Pancreas (tissue), 10 donors: ENCODE data around the gene WRNIP1. TPM values are rescaled to one million over a fixed set of nuclear protein-coding genes. Genes with fewer than 3 reads are reported as not detected.

Experiments used
- ATAC-seq, 4 donors: fragments of 200-7000 bp; cut with Tn5 transposase; one replicate each; pipeline versions ENCODE4 v1.8.0 to v1.9.1; 2020; ENCODE audit warnings: mild to moderate bottlenecking in 4 of 4, moderate library complexity in 4 of 4
- DNase-seq, 6 donors: peaks; one replicate each; pipeline ENCODE4 v3.0.0-alpha.2; 2020
- FAIRE-seq: peaks from 2 replicates; lab custom pipeline; 2012; peaks lifted over from hg19 to GRCh38; lab: Jason Lieb, UNC
- H3K27ac ChIP-seq, 4 donors: fragments of 200-600 bp; sonication (generic); 1 replicate in 3 of 4; 2 replicates in 1 of 4; pipeline versions ENCODE4 v1.5.0 to v1.8.0; 2020
- H3K27me3 ChIP-seq, 4 donors: fragments of 200-600 bp; one replicate each; pipeline ENCODE4 v1.8.0; 2021
- H3K36me3 ChIP-seq, 3 donors: fragments of 200-600 bp; sonication (generic) in 1 of 3; one replicate each; pipeline versions ENCODE4 v1.5.0 to v1.8.0; 2020 to 2021
- H3K4me1 ChIP-seq, 3 donors: fragments of 200-600 bp; one replicate each; pipeline ENCODE4 v1.8.0; 2021
- H3K4me3 ChIP-seq, 4 donors: fragments of 200-600 bp; sonication (generic) in 2 of 4; one replicate each; pipeline versions ENCODE4 v1.5.0 to v1.8.0; 2020 to 2021
- H3K9me3 ChIP-seq, 4 donors: fragments of 200-600 bp; one replicate each; pipeline ENCODE4 v1.8.0; 2021
- CTCF ChIP-seq, 4 donors: fragments of 200-600 bp; sonication (generic) in 3 of 4; IDR thresholded peaks; one replicate each; pipeline versions ENCODE4 v1.5.0 to v1.8.0; 2021; ENCODE audit warnings: antibody characterized with exemption in 4 of 4
- WGBS, 2 donors: extraction: QIAGEN DNeasy Blood & Tissue Kit; methylation state at CpG; one replicate each; pipeline ENCODE4 v1.1.7; 2013; 5-methylcytosine and 5-hydroxymethylcytosine counted together
- intact Hi-C, 3 donors: fragments of 100-400 bp; cut with DNase I; formaldehyde crosslinking; loops; one replicate each; pipeline versions ENCODE4 v1.11.1 to v1.14.2; 2022
- polyA plus RNA-seq, 2 donors: library from polyadenylated mRNA; stranded (reverse); fragments of 200-250 nt; gene quantifications; one replicate each; pipeline ENCODE4 v1.2.3, GENCODE V29; 2013
- total RNA-seq, 6 donors: library from RNA; stranded (reverse); fragmentation: NEBNext Ultra II Directional in 4 of 6; extraction: Animal tissue kit (Norgen Biotek cat#: 25700) in 4 of 6; gene quantifications; one replicate each; pipeline versions ENCODE4 v1.2.1 to v1.2.4, GENCODE V29; 2021 to 2023
- donor health status: healthy with polysubstance abuse.
- donor health status: DM: no; HTN: no; CAD: no; lungs with moderate emphysema.
- donor health status: DM: no; HTN: no; CAD: no.
- donor health status: control.
- donor health status: control.
- donor health status: Bipolar disorder and iron deficiency.
- donor health status: DM: yes; HTN: yes; CAD: no.
- donor health status: DM: no; HTN: no; CAD: no.
- donor health status: DM: no; HTN: no; CAD: no.
- donor health status: DM: yes; HTN: yes; CAD: no.

WRNIP1 gene
- total and polyA plus RNA-seq, 8 donors = 19.2 to 45.7 (median 23.8) TPM

GRCh38 chr6:2823104-2823850 is 58.1 kb downstream of the WRNIP1 start:
- Histone ChIP-seq H3K9me3 (no peaks in the 10 kb centered on the region), H3K27me3 (no peaks in the 10 kb centered on the region), H3K27ac (no peak overlapping the region), H3K4me3 (no peak overlapping the region), H3K36me3 (no peaks in the 10 kb centered on the region), H3K4me1 (peaks cover 3 to 7% (median 6%) of the 10 kb centered on the region in 3 donors)
- WGBS, 2 donors = 91 to 94% methylated on average over 7 of the region's 7 CpGs
- TF ChIP-seq CTCF (IDR thresholded peaks at IDR 0.05) = no peak
- DNase-seq = no peak
- no peak for ATAC-seq
- FAIRE-seq = no peak
- intact Hi-C loops = no loop called here

GRCh38 chr6:2826131-2826530 is 60.9 kb downstream of the WRNIP1 start:
- H3K4me1 ChIP-seq = peaks cover 0 to 4% (median 0%) of the 10 kb centered on the region in 3 donors

GRCh38 chr6:2827142-2827541 is 61.9 kb downstream of the WRNIP1 start:
- Histone ChIP-seq H3K9me3 (no peaks in the 10 kb centered on the region), H3K4me3 (no peak overlapping the region), H3K27ac (no peak overlapping the region), H3K27me3 (no peaks in the 10 kb centered on the region), H3K4me1 (peaks cover 0 to 4% (median 0%) of the 10 kb centered on the region in 3 donors), H3K36me3 (no peaks in the 10 kb centered on the region)
- ATAC-seq (no peak), DNase-seq (no peak), FAIRE-seq (no peak)
- intact Hi-C loops = no loop called here
- TF ChIP-seq CTCF (IDR thresholded peaks at IDR 0.05) = no peak
- 80 to 81% methylated on average over 6 of the region's 6 CpGs for WGBS, 2 donors

More at GRCh38 chr6:2826131-2826530, 60.9 kb downstream of the WRNIP1 start:
- Histone ChIP-seq H3K27ac (no peak overlapping the region), H3K36me3 (no peaks in the 10 kb centered on the region), H3K9me3 (no peaks in the 10 kb centered on the region), H3K4me3 (no peak overlapping the region), H3K27me3 (no peaks in the 10 kb centered on the region)
- no peak for FAIRE-seq
- no peak for ATAC-seq
- WGBS, 2 donors = 55 to 63% methylated on average over 2 of the region's 2 CpGs
- DNase-seq = no peak
- no peak for TF ChIP-seq CTCF (IDR thresholded peaks at IDR 0.05)
- intact Hi-C loops = no loop called here

GRCh38 chr6:2828629-2829028 is 63.4 kb downstream of the WRNIP1 start:
- no peak for DNase-seq
- Histone ChIP-seq H3K36me3 (peaks cover 0 to 8% (median 0%) of the 10 kb centered on the region in 3 donors), H3K4me1 (peaks cover 0 to 4% (median 0%) of the 10 kb centered on the region in 3 donors), H3K9me3 (no peaks in the 10 kb centered on the region), H3K27me3 (no peaks in the 10 kb centered on the region), H3K4me3 (no peak overlapping the region), H3K27ac (no peak overlapping the region)
- no peak for TF ChIP-seq CTCF (IDR thresholded peaks at IDR 0.05)
- WGBS, 2 donors = 93 to 94% methylated on average over 4 of the region's 4 CpGs
- intact Hi-C loops = no loop called here
- no peak for ATAC-seq
- FAIRE-seq = no peak

- WGBS, 2 donors = 90 to 93% methylated on average over 2 of the region's 2 CpGs
- no peak for TF ChIP-seq CTCF (IDR thresholded peaks at IDR 0.05)
- intact Hi-C loops = no loop called here
- Histone ChIP-seq H3K36me3 (peaks cover 0 to 12% (median 0%) of the 10 kb centered on the region in 3 donors), H3K4me1 (peaks cover 0 to 4% (median 0%) of the 10 kb centered on the region in 3 donors), H3K9me3 (no peaks in the 10 kb centered on the region), H3K27ac (no peak overlapping the region), H3K4me3 (no peak overlapping the region), H3K27me3 (no peaks in the 10 kb centered on the region)
- FAIRE-seq = no peak
- DNase-seq = no peak
- ATAC-seq = no peak
Measured at GRCh38 chr6:2829253-2829652, 64.1 kb downstream of the WRNIP1 start.
